AG09319 (cell line): ENCODE measurements around the gene UBL4B.
A peak's percentile ranks its signal among the peaks of the same experiment; 100 is the strongest.

Experiments used
- DNase-seq: peaks from one replicate; pipeline ENCODE4 v3.0.0-alpha.2; 2010; ENCODE audit warnings: low read depth; ENCODE audit errors: extremely low read depth
- CTCF ChIP-seq: IDR thresholded peaks from 2 replicates; pipeline ENCODE4 v1.5.1; 2011; ENCODE audit warnings: low read depth, mild to moderate bottlenecking, inconsistent platforms, low read length, moderate library complexity

Gene UBL4B

GRCh38 chr1:110148961-110149360 is 36.7 kb downstream of the UBL4B start:
- DNase-seq = no peak
- TF ChIP-seq CTCF = no peak; the same call in 1 of the 2 replicates

GRCh38 chr1:110150330-110151174 is 38.3 kb downstream of the UBL4B start, which contains the start of gene SLC6A17:
Gene SLC6A17, plus strand, starts transcription at chr1:110150494. Its CDS starts 16,436 bp downstream, at chr1:110166930.
- no peak for DNase-seq
- no peak for TF ChIP-seq CTCF

GRCh38 chr1:110151175-110151669 is 39.0 kb downstream of the UBL4B start:
- TF ChIP-seq CTCF = no peak
- no peak for DNase-seq

GRCh38 chr1:110152133-110152785 is 40.0 kb downstream of the UBL4B start:
- no peak for TF ChIP-seq CTCF
- no peak for DNase-seq

GRCh38 chr1:110153407-110153950 is 41.2 kb downstream of the UBL4B start:
- no peak for TF ChIP-seq CTCF
- DNase-seq = no peak

- DNase-seq = peak; percentile 18
- TF ChIP-seq CTCF = no peak
Measured at GRCh38 chr1:110155878-110156522, 43.8 kb downstream of the UBL4B start.

GRCh38 chr1:110158261-110158660 is 46.0 kb downstream of the UBL4B start:
- TF ChIP-seq CTCF = no peak
- no peak for DNase-seq
